Fibroblast of gingiva (primary cell): ENCODE data around the gene MICAL2.
"Not testable (repeated sequence)": the region's sequence is repeated elsewhere in the genome, so short reads cannot be mapped to it uniquely, and the experiment has no call there.

Source experiments
- DNase-seq: peaks from one replicate; pipeline ENCODE4 v3.0.0-alpha.2; 2011; ENCODE audit warnings: low read depth

Gene MICAL2

GRCh38 chr11:12134236-12134585, 23.8 kb downstream of the MICAL2 start:
- DNase-seq, result no peak

- no peak for DNase-seq
Measured at GRCh38 chr11:12135185-12135584, 24.8 kb downstream of the MICAL2 start.

GRCh38 chr11:12137005-12137690, 26.8 kb downstream of the MICAL2 start:
- no peak for DNase-seq

GRCh38 chr11:12137938-12138731, 27.7 kb downstream of the MICAL2 start:
- DNase-seq, result peak; percentile 86

GRCh38 chr11:12139144-12139881, 28.9 kb downstream of the MICAL2 start:
- DNase-seq, result peak; percentile 55

GRCh38 chr11:12140186-12140793, 29.9 kb downstream of the MICAL2 start:
- no peak for DNase-seq

- no peak for DNase-seq
Measured at GRCh38 chr11:12141283-12141682, 30.9 kb downstream of the MICAL2 start.

GRCh38 chr11:12142176-12142575, 31.8 kb downstream of the MICAL2 start:
- DNase-seq, result no peak

GRCh38 chr11:12142909-12143308, 32.5 kb downstream of the MICAL2 start:
- DNase-seq, result no peak

- no peak for DNase-seq
Measured at GRCh38 chr11:12143461-12144258, 33.3 kb downstream of the MICAL2 start.

GRCh38 chr11:12144330-12145174, 34.2 kb downstream of the MICAL2 start:
- no peak for DNase-seq

- not testable (repeated sequence) for DNase-seq
Measured at GRCh38 chr11:12146678-12147077, 36.3 kb downstream of the MICAL2 start.

- no peak for DNase-seq
Measured at GRCh38 chr11:12147827-12148226, 37.4 kb downstream of the MICAL2 start.

GRCh38 chr11:12148466-12148865, 38.1 kb downstream of the MICAL2 start:
- no peak for DNase-seq

- no peak for DNase-seq
Measured at GRCh38 chr11:12148882-12149281, 38.5 kb downstream of the MICAL2 start.

GRCh38 chr11:12149672-12150225, 39.4 kb downstream of the MICAL2 start:
- no peak for DNase-seq

GRCh38 chr11:12150831-12151382, 40.5 kb downstream of the MICAL2 start:
- DNase-seq, result no peak

GRCh38 chr11:12152321-12152720, 41.9 kb downstream of the MICAL2 start:
- no peak for DNase-seq

- DNase-seq, result no peak
Measured at GRCh38 chr11:12154871-12155668, 44.7 kb downstream of the MICAL2 start.
